Measurements from ENCODE around the gene SPTA1.

SPTA1 gene

DNA sequence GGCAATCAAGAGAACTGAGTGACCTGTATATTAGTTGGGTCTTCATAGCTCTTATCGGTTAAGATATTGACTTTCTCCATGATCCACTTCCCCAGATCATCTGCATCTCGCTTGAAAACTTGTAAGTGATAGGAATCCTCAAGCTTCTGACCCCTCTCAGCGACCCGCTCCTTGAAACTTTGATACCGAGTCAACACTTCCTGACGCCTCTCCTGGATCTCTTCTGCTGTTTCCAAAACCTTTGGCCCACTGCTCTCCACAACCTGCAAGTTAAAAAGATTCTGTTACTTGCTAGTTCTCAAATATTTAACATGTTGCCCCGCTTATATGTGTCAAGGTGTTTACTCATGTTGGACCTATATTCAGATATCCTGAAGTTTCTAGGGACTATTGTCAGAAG, 1.4 kb downstream of the SPTA1 start:
- DNase-seq (ENCODE audit: low read depth), result no peak

DNA sequence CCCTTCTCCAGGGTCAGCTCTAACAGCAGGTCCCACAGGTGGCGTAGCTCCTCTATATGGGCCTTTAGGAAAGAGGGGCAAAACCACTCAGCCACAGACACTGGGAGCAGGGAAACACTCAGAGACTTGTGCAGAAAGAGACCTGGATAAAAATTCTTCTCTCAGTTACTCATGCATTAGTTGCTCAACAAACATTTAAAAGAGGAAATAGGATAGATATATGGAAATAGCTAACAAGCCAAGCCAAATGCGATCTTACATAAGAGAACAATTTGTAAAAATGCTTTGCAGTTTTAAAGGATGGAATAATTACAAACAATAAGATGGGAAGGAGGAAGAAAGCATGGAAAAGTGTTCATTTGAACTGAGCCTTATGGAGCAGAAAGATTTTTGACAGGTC, 4.9 kb downstream of the SPTA1 start:
- no peak for DNase-seq (ENCODE audit: low read depth)

DNA sequence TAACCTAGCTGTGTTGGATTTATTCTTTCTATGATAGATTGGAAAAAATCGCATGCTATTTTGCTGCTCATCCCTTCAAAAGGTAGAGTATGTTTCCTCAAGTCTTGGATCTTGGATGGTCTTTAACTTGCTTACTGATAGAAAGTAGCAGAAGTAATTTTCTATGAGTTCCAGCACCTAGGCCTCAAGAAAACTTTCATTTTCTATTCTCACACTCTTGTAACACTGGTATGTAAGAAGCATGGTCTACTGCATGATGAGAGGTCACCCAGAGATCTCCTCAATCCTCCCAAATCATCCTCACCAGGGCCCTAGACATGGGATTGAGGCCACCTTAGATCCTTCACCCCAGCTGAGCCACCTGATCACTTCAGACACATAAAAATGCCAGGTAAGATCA, 7.2 kb downstream of the SPTA1 start:
- DNase-seq (ENCODE audit: low read depth), result no peak

DNA sequence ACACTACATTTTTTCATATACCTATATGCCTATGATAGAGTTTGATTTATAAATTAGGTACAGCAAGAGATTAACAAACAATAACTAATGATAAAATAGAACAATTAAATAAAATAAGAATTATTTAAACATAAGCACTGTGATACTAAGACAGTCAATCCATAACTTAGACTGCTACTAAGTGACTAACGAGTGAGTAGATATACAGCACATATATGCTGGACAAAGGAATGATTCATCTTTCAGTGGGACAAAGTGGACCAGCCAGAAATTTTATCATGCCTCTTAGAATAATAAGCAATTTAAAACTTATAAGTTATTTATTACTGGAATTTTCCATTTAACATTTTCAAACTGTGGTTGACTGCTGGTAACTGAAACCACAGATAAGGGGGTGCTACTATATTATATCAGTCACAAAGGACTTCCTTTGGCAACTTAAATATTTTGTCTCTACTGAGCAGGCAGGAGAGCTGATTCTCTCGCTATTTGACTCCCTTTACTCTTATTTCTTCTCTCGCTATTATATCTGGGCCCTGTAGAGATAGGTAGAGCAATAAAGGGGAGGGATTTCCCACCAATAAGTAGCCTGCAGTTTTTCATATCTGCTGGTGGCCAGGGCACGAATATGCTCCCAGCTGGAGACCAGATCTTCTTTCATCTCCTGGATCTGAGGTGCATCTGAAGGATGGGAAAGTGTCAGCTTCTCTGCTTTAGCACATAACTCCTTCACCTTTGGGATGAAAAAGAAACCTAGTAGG, 10.8 kb downstream of the SPTA1 start:
- DNase-seq (ENCODE audit: low read depth), result no peak

DNA sequence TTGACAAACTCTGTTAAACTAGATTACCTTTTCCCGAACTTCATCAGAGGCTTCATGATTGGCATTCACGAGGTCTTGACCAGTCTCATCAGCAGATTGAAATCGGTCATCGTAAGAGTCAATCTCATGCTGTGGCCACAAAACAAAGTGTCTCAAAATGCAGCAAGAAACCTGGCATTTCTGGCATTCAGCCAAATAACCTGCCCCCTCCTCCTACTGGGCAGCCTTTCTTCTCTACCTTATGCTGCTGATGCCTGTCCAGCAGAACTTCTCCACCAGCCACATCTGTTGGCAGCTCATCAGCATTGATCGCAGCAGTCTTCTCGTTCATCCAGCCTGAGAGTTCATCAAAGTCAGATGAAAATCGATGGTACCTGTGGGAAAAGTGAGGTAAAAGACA, 12.2 kb downstream of the SPTA1 start:
- DNase-seq (ENCODE audit: low read depth), result no peak

DNA sequence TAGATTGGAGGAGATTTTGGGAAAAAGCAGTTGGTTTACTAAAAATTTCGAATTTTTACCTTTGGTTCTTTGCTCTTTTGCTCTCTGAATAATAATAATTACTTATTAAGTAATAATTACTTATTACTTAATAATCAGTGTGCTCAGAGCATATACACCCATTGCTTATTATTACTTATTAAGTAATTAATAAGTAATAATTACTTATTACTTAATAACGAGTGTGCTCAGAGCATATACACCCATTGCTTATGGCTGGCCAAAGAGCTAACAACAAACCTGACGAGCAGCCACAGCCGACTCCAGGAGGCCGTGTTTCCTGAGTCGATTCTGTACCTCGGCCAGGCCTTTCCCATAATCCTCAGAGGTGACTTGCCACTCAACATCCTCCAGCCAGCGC, 20.5 kb downstream of the SPTA1 start:
- no peak for DNase-seq (ENCODE audit: low read depth)

DNA sequence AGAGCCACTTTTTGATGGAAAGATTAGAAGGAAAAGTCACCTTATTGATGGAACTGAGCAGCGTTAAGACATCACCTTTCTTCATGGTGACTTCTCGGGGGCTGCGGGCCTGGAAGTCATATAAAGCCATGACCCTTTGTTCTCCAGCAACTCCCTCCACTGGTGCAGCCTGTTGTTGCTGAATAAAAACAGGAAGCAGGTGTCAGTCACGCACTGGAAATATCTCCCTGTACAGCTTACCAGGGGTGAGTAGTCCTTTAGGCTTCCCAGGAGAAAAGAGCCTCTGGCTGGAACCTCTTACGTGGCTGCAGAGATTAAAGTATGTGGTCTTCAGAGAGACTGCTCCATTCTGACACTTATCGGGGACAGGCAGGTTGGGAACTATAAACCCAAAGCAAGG, 31.9 kb downstream of the SPTA1 start:
- DNase-seq (ENCODE audit: low read depth), result no peak

DNA sequence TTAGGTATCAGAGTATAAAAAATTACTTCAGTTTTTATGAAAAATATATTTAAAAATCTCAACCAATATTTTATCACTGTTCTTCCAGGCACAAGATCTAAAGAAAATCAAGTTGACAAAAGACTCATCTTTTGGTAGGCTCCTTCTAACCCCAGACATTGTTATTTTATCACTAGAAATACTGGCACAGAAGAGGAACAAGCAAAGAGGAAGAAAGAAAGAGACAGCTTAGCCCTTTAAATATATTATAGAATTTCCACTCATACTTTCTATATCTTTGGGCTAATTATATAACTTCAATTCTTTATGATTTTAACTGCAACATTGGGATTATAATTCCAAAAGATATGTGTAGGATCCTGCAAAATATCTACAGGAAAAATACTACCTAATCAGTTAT, 32.4 kb downstream of the SPTA1 start:
- DNase-seq (ENCODE audit: low read depth), result no peak

DNA sequence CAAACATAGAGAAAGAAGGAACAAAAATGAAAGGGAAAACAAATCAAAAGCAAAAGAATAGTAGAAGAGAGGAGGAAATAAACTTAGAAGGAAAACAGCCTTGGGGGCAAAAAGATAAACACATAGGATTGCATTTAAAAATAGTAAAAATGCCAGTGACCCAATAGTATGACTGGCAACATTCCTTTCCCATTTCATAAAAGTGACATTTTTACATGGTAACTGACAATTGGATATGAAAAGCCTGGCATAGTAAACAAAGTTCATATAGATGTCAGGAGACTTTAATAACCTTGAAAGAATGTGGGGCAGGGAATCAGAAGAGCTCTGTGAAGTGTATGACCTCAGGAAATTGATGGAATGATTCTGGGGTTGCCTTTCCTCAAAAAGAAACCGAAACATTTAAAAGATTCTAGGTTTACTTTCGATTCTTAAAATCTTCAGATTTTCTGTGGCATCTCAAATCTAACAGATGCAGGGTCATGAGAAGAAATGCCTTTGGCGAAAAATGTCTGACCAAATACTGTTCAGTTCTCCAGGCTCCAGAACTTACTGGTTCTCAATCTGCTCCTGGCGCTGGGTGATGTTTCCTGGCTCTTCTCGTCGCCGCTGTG, 33.7 kb downstream of the SPTA1 start:
- no peak for DNase-seq (ENCODE audit: low read depth)

DNA sequence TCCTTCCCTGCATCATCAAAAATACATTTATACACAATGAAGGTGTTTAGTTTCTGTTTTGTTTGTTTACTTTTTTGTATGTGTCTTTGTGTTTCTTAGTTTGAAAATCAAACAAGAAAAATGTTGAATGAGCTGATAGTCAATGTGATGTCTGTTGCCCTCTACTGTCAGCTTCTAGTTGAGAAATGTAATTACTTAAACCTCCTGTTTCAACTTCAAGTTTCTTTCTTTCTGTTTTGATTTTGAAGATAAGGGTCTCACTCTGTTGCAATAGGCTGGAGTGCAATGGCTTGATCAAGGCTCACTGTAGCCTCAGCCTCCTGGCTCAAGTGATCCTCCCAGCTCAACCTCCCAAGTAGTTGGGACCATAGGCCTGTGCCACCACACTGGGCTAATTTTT, 37.5 kb downstream of the SPTA1 start:
- no peak for DNase-seq (ENCODE audit: low read depth)

DNA sequence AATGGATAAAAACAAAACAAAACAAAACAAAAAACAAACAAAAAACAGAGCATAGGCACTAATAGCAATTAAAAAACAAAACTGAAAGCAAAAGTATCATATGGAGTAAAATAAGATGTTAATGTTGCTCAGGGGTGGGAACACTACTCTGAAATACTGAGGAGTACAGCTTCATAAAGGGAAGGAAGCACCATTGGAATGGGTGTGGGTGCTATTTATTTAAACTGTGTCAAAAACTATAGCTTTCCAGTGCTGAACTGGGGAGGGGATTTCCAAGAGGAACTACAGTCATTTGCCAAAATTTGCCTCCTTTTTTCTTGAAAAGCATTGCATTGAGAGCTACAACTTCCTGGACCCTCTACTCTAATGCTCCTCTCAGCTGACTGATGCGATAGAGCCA, 40.0 kb downstream of the SPTA1 start:
- no peak for DNase-seq (ENCODE audit: low read depth)

DNA sequence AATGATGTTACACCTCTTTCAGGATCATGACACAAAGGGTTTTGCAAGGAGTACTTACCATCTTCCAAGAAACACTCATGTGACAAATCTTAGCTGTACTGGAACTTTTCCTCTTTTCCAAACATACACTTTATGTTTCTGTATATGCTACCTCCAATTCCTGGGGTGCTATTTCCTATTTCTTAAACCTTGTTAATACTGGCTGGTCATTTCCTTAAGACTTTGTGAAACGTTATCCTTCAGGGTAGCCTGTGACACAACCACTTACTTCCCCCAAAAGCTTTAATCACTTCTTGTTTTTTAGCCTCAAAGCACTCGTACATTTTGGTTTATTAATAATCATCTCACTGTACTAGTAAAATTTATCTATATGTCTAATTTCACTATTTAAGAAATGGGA, 42.1 kb downstream of the SPTA1 start:
- no peak for DNase-seq (ENCODE audit: low read depth)

DNA sequence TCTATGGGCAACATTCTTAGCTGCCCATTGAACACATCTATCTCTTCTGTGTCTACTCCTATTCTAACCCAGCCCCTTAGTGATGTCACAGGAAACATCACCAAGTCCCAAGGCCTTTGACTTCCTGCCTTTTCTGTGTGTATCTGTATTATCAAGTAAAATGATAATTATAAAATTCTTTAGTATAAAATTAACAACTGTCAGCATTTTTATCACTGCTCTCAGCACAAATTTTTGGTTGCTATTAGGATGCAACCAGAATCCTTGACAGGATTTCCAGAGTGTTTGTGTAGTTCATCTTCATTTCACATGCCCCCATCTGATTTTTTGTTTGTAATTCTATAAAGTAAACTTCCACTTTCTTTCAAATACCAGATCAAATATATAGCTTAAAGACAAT, 47.6 kb downstream of the SPTA1 start:
- DNase-seq (ENCODE audit: low read depth), result no peak

DNA sequence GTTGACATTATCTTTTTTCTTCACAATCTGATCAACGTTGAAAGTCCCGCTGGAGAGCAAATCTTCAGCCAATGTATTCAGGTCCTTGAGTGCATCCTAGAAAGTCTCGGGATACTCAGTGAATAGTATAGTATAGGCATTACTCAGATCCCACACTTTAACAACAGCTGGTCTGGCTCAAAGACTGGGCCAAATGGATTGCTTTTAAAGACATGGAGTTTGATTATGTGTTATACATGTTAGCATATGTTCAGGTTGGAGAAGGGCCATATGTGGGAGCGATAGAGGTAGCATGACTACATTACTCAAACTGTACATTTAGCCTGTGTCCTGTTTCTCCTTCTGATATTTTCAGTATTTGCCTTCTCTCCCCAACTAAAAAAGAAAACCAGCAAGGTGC, 48.4 kb downstream of the SPTA1 start:
- DNase-seq (ENCODE audit: low read depth), result no peak

DNA sequence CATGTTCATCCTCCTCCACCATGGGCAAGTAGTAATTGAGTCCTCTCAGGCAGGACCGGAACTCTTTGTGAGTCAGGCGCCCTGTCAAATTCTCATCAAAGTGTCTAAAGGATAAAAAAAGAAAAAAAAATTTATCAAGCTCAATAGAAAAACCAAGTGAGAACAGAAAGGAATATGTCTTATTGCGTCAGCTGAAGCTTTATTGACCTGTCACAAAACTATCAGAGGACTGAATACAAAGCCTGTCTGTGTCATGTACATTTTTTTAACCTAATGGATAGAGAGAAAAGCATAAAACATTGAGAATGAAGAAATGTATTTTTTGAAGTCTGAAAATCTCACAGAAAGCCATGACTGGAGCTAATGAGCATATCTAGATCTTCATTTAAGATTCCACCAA, 72.8 kb downstream of the SPTA1 start:
- DNase-seq (ENCODE audit: low read depth), result no peak

DNA sequence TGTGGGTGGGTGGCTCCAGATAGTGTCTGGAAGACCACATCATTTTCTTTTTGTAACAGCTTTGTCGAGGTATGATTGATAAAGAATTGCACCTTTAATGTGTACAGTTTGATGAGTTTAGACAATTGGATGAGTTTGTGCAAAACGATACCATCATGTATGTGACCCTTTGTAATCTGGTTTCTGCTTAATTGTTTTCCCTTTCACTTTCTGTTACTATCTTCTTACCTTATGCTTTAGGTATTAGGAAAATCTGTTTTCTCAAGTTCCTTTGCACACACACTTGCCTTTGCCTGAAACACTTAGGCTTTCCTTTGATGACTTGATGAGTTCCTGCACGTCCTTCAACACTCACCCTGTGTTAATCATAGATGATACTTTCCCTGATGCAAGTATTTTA, 74.6 kb downstream of the SPTA1 start:
- DNase-seq (ENCODE audit: low read depth), result no peak

DNA sequence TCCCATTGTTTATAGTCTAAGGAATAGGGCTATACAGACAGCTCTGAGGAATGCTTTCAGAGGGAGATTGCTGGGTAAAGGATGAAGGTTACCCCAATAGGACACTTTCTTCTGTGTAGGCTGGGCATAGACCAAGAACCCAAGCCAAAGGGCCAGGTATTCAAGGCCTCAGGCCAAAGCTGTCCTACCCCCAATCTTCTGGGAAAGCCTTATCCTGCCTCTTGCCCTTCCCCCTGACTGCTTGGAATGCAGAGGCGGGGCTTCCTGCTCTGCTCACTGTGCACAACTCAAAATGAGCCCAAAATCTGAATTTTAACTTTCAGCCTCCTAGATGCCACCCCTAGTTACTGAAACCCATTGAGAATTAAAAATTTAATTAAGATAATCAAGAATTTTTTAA, 79.2 kb downstream of the SPTA1 start:
- no peak for DNase-seq (ENCODE audit: low read depth)

DNA sequence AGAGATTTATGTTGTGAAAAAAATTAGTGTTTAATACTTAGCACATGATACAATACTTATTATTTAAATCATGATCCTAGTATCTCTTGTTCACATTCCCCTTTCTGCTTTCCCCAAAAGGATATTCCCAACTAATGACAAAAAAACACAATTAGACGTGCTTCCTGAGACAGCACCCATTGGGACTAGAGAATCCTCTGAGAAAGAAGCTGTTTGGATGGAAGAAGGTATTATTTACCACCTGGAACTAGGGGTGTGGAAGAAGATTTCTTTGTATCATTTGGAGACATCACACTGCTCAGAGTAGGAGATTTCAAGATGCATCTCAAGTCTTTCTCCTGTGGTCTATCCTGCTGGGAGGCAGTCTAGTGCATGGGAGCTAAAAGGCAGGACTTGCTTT, 81.5 kb downstream of the SPTA1 start, which contains the start of gene OR10Z1:
Gene OR10Z1 (plus strand): TSS at position 301 of the 400 bp plus-strand sequence. CDS start 1,171 bp downstream, outside the sequence.
- no peak for DNase-seq (ENCODE audit: low read depth)

DNA sequence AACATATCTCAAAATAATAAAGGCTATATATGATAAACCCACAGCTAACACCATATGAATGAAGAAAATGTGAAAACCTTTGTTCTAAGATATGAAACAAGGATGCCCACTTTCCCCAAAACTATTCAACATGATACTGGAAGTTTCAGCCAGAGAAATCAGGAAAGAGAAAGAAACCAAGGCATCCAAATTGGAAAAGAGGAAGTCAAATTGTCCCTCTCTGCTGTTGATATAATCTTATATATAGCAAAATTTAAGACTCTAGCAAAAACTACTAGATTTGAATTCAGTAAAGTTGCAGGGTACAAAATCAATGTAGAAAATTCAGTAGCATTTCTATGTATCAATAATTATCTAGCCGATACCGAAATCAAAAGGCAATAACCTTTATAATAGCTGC, 85.8 kb downstream of the SPTA1 start:
- no peak for DNase-seq (ENCODE audit: low read depth)

DNA sequence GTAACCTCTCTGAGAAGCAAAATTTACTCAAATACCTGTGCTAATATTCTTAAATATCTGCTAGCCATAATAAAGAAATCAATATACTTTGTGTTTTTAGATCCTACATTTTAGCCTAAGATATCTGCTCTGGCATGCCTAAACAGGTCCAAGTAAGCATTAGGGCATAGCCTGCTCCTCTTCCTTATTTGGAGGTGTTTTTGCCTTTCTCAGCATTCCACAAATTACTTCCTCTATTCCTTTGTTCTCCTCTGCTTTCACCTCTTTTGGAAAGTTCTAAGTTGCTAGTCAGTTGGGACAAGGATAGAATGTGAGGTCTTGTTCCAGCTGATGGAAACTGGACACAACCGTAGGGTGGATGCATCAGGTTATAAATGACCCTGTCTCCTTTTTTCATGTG, 99.6 kb downstream of the SPTA1 start:
- no peak for DNase-seq (ENCODE audit: low read depth)

DNA sequence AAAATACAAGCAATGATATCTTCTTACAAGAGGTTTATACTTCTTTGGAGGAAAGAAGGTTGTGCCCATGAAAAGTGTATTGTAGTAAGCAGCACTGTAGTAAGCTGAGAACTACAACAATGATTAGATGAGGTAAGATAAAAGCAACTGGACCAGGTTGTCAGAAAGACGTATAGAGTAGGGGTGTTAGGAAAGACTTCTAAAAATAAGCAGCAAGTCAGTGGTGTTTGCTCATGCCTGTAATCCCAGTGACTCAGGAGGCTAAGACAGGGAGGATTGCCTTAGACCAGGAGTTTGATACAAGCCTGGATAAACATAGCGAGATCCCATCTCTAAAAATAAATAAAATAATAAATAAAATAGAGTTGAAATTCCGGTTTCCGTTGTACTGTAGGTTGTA, 102.6 kb downstream of the SPTA1 start:
- no peak for DNase-seq (ENCODE audit: low read depth)

DNA sequence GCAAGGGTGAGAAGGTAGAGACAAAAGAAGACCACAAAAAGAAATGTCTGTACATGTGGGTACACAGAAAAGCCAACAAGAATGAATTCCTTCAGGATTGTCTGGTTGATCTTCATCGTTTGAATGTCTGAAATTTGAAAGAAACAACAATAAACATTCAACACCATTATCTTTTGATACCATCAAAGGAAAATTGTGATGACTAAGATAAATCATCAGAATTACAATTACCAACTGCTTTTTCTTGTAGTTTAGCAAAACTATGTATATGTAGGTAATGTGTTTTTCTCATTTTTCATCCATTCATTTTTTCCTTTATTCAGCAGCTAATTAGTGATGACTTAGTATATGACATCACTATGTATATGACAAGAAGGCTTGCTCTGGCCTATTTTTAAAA, 106.8 kb downstream of the SPTA1 start, which contains the start of gene OR10X1:
Gene OR10X1 (minus strand): TSS at position 167 of the 400 bp plus-strand sequence. CDS start 0 bp downstream, at position 167.
- no peak for DNase-seq (ENCODE audit: low read depth)

DNA sequence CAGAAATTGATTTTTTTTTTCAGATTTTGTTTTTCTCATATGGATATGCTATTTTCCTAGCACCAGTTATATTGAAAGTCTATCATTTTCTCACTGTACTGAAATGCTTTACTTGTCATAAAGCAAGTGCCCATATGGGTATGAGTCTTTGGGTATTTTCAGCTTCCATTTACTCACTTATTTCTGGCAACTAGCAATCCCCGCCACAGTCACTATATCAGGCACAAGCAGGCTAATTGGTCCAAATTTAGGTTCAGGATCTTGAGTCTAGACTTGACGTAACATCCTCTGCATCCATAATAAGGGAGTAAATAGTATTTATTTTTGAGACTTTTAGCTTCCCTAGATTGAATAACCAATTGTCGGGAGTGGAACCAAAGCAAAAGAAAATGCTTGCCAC, 109.0 kb downstream of the SPTA1 start:
- DNase-seq (ENCODE audit: low read depth), result no peak

DNA sequence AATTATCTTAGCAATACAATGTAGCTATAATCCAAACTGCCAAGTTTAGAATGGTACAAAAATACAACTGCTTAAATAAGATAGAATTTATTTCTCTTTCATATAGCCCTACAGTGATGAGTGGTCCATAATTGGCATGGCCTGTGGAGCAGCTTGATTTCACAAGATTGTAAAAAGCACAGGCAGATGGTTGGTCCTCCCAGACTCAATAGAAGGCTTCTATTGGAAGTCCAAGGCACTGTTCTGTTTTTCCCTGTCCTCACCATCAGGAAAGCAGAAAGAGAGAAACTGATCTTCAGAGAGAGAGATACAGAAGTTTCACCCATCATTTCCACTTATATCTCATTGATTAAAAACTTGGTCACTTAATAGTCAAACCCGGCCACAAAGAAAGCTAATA, 114.3 kb downstream of the SPTA1 start:
- DNase-seq (ENCODE audit: low read depth), result no peak
